ENCODE data around the gene KIF3A. TPM values are rescaled to one million over a fixed set of nuclear protein-coding genes. Genes with fewer than 3 reads are reported as not detected.

Gene KIF3A
- total and polyA plus RNA-seq, 2 of the 8 experiments (the other 6 are each of a cell fraction or from before 2014, with no cell fraction given): 3.1 to 13.1 TPM

- TF ChIP-seq CHD7 (IDR thresholded peaks at IDR 0.05; ENCODE audit: insufficient replicate concordance, low read length) (no peak), BCL11A (IDR thresholded peaks at IDR 0.05; ENCODE audit: low read depth in 2 of 2, low read length in 2 of 2) (no peak), SIRT6 (IDR thresholded peaks at IDR 0.05; ENCODE audit: low read length) (no peak), PHF8 (conservative IDR thresholded peaks at IDR 0.05; ENCODE audit: low read depth, low read length) (no peak), SIX5 (IDR thresholded peaks at IDR 0.05; ENCODE audit: low read depth, low read length) (no peak)
These were observed 43.2 kb upstream of the KIF3A start (continued) for GRCh38 chr5:132780577-132780976.
